K562 (cell line): ENCODE measurements around the gene SLC2A10. TPM values are rescaled to one million over a fixed set of nuclear protein-coding genes. Genes with fewer than 3 reads are reported as not detected.

Experiments
- CAMTA2 ChIP-seq: fragments of 250-450 bp; sonication (Bioruptor Pico); conservative IDR thresholded peaks from 2 replicates; pipeline ENCODE4 v1.5.1; 2022
- CEBPB ChIP-seq: fragments of 450-650 bp; IDR thresholded peaks from 2 replicates; pipeline ENCODE4 v1.6.1; 2016; ENCODE audit warnings: missing genetic modification characterization, missing compliant biosample characterization
- CHD4 ChIP-seq: fragments of 200-600 bp; sonication (generic); IDR thresholded peaks from 3 replicates; pipeline ENCODE4 v1.6.1; 2012; ENCODE audit warnings: low read depth, mild to moderate bottlenecking, mixed read lengths, low read length, inconsistent platforms; ENCODE audit not compliant: insufficient read depth, insufficient replicate concordance, poor library complexity, severe bottlenecking
- EP400 ChIP-seq: fragments of 450-650 bp; IDR thresholded peaks from 2 replicates; pipeline ENCODE4 v1.6.1; 2017; ENCODE audit warnings: antibody characterized with exemption, mild to moderate bottlenecking, moderate library complexity
- FOXJ3 ChIP-seq: sonication (generic); formaldehyde crosslinking; IDR thresholded peaks from 2 replicates; pipeline ENCODE4 v1.4.0; 2020; ENCODE audit warnings: mild to moderate bottlenecking, missing genetic modification reagents
- KDM1A ChIP-seq, 2 experiments: fragments of 450-650 bp; IDR thresholded peaks; 2 replicates each; pipeline ENCODE4 v1.6.1; 2016; ENCODE audit warnings: mild to moderate bottlenecking in 2 of 2
- MXI1 ChIP-seq: IDR thresholded peaks from 2 replicates; pipeline ENCODE4 v1.6.1; 2011; ENCODE audit warnings: low read depth, mild to moderate bottlenecking, improper control_type of control experiment, low read length
- SMARCA4 ChIP-seq: fragments of 450-650 bp; IDR thresholded peaks from 2 replicates; pipeline ENCODE4 v1.6.1; 2016
- SOX6 ChIP-seq: fragments of 450-650 bp; IDR thresholded peaks from 2 replicates; pipeline ENCODE4 v1.6.1; 2014; ENCODE audit warnings: mild to moderate bottlenecking
- SP1 ChIP-seq: sonication (generic); formaldehyde crosslinking; IDR thresholded peaks from 2 replicates; pipeline ENCODE4 v1.8.1; 2022; ENCODE audit warnings: mild to moderate bottlenecking, missing genetic modification reagents
- ZNF24 ChIP-seq: fragments of 450-650 bp; IDR thresholded peaks from 2 replicates; pipeline ENCODE4 v1.6.1; 2016
- polyA plus RNA-seq, 8 experiments: library from polyadenylated mRNA; depleted of rRNA in 4 of 8; stranded (reverse) in 5 of 8; unstranded in 3 of 8; fragments of >200 nt; fragmentation: Nextera tagmentation in 2 of 8; fragmentation: Illumina TruSeq in 1 of 8; extraction: Ambion mirVana in 2 of 8; extraction: Trizol in 1 of 8; gene quantifications; 2 replicates each; pipeline versions ENCODE4 v1.2.1 to v1.2.3, GENCODE V29; 2011 to 2014; ENCODE audit warnings: inconsistent platforms in 1 of 8, missing spikeins in 1 of 8
- total RNA-seq, 7 experiments: library from RNA; depleted of rRNA in 6 of 7; stranded (reverse); fragments of >200 nt in 6 of 7; fragmentation: Illumina TruSeq in 2 of 7; extraction: Trizol in 2 of 7; gene quantifications; 2 replicates each; pipeline versions ENCODE4 v1.2.1 to v1.2.3, GENCODE V29; 2011 to 2021; ENCODE audit warnings: low replicate concordance in 1 of 7
- TF ChIP-seq, protein P1 (sequence below): fragments of 450-650 bp; IDR thresholded peaks from 2 replicates; pipeline ENCODE4 v1.6.1; 2016; ENCODE audit warnings: mild to moderate bottlenecking, moderate library complexity
- TF ChIP-seq, protein P2 (sequence below): fragments of 250-450 bp; sonication (Bioruptor Pico); IDR thresholded peaks from 2 replicates; pipeline ENCODE4 v1.9.0; 2021; ENCODE audit warnings: mild to moderate bottlenecking
- TF ChIP-seq, protein P3 (sequence below), 2 experiments: fragments of 450-650 bp; conservative IDR thresholded peaks; 2 replicates each; pipeline ENCODE4 v1.6.1; 2017; ENCODE audit warnings: mild to moderate bottlenecking in 2 of 2, moderate library complexity in 2 of 2

Gene SLC2A10
- total and polyA plus RNA-seq, 9 of the 15 experiments (the other 6 are each of a cell fraction or from before 2014, with no cell fraction given), result 0.01 to 1.8 (median 0.10) TPM

DNA sequence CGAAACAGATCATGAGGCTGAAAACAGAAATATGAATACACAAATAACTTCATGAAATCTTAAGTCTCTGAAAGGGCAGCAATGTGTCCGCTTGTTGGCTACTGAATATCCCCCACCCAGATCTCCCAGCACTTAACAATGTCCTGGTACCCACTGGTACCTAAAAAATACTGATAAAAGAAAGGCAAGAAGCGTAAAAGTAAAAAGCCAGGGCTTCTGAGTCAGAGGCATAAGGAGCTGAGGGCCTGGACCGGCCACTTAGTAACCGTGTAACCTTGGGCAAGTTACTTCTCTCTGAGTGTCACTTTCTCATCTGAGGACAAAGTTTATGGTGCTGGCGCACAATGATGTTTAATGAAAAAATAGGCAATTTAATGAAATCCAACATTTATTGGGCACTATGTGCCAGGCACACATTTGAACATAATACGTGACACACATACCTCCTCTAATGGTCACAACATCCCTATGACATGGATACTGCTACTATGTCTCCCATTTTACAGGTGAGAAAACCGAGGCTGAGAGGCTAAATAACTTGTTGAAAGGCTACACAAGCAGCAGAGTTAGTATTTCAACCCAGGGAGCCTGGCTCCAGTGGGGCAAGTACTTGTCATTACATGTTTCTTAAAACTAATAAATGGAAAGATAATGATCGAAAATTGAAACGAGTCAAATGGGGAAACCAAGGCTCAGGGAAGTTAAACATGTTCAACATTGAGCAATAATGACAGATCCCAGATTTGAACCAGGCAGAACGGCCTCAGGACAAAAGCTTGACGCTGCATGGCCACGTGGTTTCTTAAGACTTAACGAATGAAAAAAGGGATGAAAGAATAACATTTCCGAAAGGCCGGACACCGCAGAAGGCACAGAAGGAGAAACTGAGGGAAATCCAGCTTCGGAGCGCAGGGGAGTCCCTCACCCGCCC, 21.0 kb upstream of the SLC2A10 start (continued):
- TF ChIP-seq, protein P1, sequence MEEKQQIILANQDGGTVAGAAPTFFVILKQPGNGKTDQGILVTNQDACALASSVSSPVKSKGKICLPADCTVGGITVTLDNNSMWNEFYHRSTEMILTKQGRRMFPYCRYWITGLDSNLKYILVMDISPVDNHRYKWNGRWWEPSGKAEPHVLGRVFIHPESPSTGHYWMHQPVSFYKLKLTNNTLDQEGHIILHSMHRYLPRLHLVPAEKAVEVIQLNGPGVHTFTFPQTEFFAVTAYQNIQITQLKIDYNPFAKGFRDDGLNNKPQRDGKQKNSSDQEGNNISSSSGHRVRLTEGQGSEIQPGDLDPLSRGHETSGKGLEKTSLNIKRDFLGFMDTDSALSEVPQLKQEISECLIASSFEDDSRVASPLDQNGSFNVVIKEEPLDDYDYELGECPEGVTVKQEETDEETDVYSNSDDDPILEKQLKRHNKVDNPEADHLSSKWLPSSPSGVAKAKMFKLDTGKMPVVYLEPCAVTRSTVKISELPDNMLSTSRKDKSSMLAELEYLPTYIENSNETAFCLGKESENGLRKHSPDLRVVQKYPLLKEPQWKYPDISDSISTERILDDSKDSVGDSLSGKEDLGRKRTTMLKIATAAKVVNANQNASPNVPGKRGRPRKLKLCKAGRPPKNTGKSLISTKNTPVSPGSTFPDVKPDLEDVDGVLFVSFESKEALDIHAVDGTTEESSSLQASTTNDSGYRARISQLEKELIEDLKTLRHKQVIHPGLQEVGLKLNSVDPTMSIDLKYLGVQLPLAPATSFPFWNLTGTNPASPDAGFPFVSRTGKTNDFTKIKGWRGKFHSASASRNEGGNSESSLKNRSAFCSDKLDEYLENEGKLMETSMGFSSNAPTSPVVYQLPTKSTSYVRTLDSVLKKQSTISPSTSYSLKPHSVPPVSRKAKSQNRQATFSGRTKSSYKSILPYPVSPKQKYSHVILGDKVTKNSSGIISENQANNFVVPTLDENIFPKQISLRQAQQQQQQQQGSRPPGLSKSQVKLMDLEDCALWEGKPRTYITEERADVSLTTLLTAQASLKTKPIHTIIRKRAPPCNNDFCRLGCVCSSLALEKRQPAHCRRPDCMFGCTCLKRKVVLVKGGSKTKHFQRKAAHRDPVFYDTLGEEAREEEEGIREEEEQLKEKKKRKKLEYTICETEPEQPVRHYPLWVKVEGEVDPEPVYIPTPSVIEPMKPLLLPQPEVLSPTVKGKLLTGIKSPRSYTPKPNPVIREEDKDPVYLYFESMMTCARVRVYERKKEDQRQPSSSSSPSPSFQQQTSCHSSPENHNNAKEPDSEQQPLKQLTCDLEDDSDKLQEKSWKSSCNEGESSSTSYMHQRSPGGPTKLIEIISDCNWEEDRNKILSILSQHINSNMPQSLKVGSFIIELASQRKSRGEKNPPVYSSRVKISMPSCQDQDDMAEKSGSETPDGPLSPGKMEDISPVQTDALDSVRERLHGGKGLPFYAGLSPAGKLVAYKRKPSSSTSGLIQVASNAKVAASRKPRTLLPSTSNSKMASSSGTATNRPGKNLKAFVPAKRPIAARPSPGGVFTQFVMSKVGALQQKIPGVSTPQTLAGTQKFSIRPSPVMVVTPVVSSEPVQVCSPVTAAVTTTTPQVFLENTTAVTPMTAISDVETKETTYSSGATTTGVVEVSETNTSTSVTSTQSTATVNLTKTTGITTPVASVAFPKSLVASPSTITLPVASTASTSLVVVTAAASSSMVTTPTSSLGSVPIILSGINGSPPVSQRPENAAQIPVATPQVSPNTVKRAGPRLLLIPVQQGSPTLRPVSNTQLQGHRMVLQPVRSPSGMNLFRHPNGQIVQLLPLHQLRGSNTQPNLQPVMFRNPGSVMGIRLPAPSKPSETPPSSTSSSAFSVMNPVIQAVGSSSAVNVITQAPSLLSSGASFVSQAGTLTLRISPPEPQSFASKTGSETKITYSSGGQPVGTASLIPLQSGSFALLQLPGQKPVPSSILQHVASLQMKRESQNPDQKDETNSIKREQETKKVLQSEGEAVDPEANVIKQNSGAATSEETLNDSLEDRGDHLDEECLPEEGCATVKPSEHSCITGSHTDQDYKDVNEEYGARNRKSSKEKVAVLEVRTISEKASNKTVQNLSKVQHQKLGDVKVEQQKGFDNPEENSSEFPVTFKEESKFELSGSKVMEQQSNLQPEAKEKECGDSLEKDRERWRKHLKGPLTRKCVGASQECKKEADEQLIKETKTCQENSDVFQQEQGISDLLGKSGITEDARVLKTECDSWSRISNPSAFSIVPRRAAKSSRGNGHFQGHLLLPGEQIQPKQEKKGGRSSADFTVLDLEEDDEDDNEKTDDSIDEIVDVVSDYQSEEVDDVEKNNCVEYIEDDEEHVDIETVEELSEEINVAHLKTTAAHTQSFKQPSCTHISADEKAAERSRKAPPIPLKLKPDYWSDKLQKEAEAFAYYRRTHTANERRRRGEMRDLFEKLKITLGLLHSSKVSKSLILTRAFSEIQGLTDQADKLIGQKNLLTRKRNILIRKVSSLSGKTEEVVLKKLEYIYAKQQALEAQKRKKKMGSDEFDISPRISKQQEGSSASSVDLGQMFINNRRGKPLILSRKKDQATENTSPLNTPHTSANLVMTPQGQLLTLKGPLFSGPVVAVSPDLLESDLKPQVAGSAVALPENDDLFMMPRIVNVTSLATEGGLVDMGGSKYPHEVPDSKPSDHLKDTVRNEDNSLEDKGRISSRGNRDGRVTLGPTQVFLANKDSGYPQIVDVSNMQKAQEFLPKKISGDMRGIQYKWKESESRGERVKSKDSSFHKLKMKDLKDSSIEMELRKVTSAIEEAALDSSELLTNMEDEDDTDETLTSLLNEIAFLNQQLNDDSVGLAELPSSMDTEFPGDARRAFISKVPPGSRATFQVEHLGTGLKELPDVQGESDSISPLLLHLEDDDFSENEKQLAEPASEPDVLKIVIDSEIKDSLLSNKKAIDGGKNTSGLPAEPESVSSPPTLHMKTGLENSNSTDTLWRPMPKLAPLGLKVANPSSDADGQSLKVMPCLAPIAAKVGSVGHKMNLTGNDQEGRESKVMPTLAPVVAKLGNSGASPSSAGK, result peak; percentile 48
- TF ChIP-seq MXI1, result 0 out of 2 replicates have a peak, but pooled peaks have one; percentile 52
- no peak for TF ChIP-seq FOXJ3
- TF ChIP-seq, protein P2, sequence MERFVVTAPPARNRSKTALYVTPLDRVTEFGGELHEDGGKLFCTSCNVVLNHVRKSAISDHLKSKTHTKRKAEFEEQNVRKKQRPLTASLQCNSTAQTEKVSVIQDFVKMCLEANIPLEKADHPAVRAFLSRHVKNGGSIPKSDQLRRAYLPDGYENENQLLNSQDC (CRISPR knock-in tag), result no peak
- TF ChIP-seq SOX6, result 0 out of 2 replicates have a peak, but pooled peaks have one; percentile 6
- peak; percentile 25; the same call in 1 of the 2 replicates for TF ChIP-seq ZNF24
- TF ChIP-seq, protein P3, sequence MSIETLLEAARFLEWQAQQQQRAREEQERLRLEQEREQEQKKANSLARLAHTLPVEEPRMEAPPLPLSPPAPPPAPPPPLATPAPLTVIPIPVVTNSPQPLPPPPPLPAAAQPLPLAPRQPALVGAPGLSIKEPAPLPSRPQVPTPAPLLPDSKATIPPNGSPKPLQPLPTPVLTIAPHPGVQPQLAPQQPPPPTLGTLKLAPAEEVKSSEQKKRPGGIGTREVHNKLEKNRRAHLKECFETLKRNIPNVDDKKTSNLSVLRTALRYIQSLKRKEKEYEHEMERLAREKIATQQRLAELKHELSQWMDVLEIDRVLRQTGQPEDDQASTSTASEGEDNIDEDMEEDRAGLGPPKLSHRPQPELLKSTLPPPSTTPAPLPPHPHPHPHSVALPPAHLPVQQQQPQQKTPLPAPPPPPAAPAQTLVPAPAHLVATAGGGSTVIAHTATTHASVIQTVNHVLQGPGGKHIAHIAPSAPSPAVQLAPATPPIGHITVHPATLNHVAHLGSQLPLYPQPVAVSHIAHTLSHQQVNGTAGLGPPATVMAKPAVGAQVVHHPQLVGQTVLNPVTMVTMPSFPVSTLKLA (conservative IDR thresholded peaks at IDR 0.05), result peak; percentile 85 to 93
- 0 out of 2 replicates have a peak, but pooled peaks have one; percentile 14 for TF ChIP-seq SP1
- peak; percentile 73 for TF ChIP-seq EP400
- no peak for TF ChIP-seq CAMTA2 (CRISPR knock-in tag)
- TF ChIP-seq SMARCA4, result 0 out of 2 replicates have a peak, but pooled peaks have one; percentile 19
- TF ChIP-seq KDM1A (IDR thresholded peaks at IDR 0.05), result peak; percentile 91 to 93
- TF ChIP-seq CEBPB (tag), result peak; percentile 68
- peak; percentile 91 for TF ChIP-seq CHD4
